HCT116 (cell line): ENCODE measurements around the gene STOX2. TPM values are rescaled to one million over a fixed set of nuclear protein-coding genes. Genes with fewer than 3 reads are reported as not detected.

Source experiments
- ATAC-seq: fragments of 200-7000 bp; cut with Tn5 transposase; 2 replicates; pipeline ENCODE4 v1.9.1; 2020; ENCODE audit warnings: mild to moderate bottlenecking, moderate library complexity
- BruUV-seq: library from RNA; stranded (reverse); fragments of 400-500 nt; replicated peaks from 2 replicates; lab custom pipeline; 2021; lab: Mats Ljungman, UMichigan
- CTCF ChIA-PET: fragments of 300-600 bp; sonication (Branson Sonifier 250); formaldehyde crosslinking; loops from one replicate; lab custom pipeline; 2021; ENCODE audit warnings: antibody characterized with exemption; lab: Charles Lee
- POLR2A ChIA-PET: fragments of 300-600, 350-600 bp; sonication (Branson Sonifier 250); formaldehyde crosslinking; loops from one replicate; lab custom pipeline; 2021; ENCODE audit warnings: antibody characterized with exemption; lab: Charles Lee
- RAD21 ChIA-PET, 2 experiments: fragments of 300-600 bp; sonication (Branson Sonifier 250); formaldehyde crosslinking; loops; one replicate each; lab custom pipeline; 2023; ENCODE audit warnings: low total read pairs in 2 of 2; ENCODE audit not compliant: uncharacterized antibody in 2 of 2, unreplicated experiment in 2 of 2, low non-redundant PET in 1 of 2; lab: Charles Lee
- DNase-seq: peaks from one replicate; pipeline ENCODE4 v3.0.0-alpha.2; 2010; ENCODE audit warnings: low read depth, low spot score
- H2AFZ ChIP-seq: fragments of 200-600 bp; shearing (Covaris generic), sonication (generic); 2 replicates; pipeline ENCODE4 v1.6.1; 2017; ENCODE audit warnings: low read depth, mixed run types, mixed read lengths, antibody characterized with exemption, low read length; ENCODE audit not compliant: poor library complexity, severe bottlenecking
- H3K27ac ChIP-seq: 2 replicates; pipeline ENCODE4 v1.5.1; 2012; ENCODE audit warnings: low read depth, low read length
- H3K27me3 ChIP-seq: fragments of 200-600 bp; sonication (generic); 2 replicates; pipeline ENCODE4 v1.6.1; 2016; ENCODE audit warnings: mixed run types, low read length, mixed read lengths; ENCODE audit not compliant: insufficient read depth
- H3K36me3 ChIP-seq, 2 experiments: fragments of 200-500 bp in 1 of 2; fragments of 200-600 bp in 1 of 2; sonication (Bioruptor generic) in 1 of 2; sonication (generic) in 1 of 2; 2 replicates each; pipeline versions ENCODE4 v1.5.1 to v1.6.1; 2014 to 2016; ENCODE audit warnings: low read length in 2 of 2, inconsistent platforms in 1 of 2, mixed read lengths in 1 of 2, mixed run types in 1 of 2; ENCODE audit not compliant: insufficient read depth in 2 of 2, control insufficient read depth in 1 of 2
- H3K4me1 ChIP-seq, 2 experiments: fragments of 200-600 bp in 1 of 2; sonication (generic) in 1 of 2; 2 replicates each; pipeline versions ENCODE4 v1.5.1 to v1.6.1; 2012 to 2017; ENCODE audit warnings: low read length in 2 of 2, inconsistent platforms in 1 of 2, mild to moderate bottlenecking in 1 of 2, mixed read lengths in 1 of 2, mixed run types in 1 of 2, moderate library complexity in 1 of 2; ENCODE audit not compliant: insufficient read depth in 2 of 2, control insufficient read depth in 1 of 2
- H3K4me2 ChIP-seq: fragments of 200-600 bp; sonication (generic); 2 replicates; pipeline ENCODE4 v1.6.1; 2017; ENCODE audit warnings: mixed run types, low read length, mixed read lengths
- H3K4me3 ChIP-seq, 2 experiments: fragments of 200-600 bp in 1 of 2; sonication (generic) in 1 of 2; replicated peaks in 1 of 2; 2 replicates each; pipeline ENCODE4 v1.5.1; 2011 to 2016; ENCODE audit warnings: low read length in 2 of 2, control low read depth in 1 of 2, low read depth in 1 of 2, mild to moderate bottlenecking in 1 of 2, mixed read lengths in 1 of 2, mixed run types in 1 of 2
- H3K79me2 ChIP-seq: fragments of 200-600 bp; sonication (generic); 2 replicates; pipeline ENCODE4 v1.6.1; 2017; ENCODE audit warnings: mild to moderate bottlenecking, mixed run types, low read length, moderate library complexity, mixed read lengths; ENCODE audit not compliant: insufficient read depth
- H3K9ac ChIP-seq: fragments of 200-600 bp; sonication (generic); 2 replicates; pipeline ENCODE4 v1.6.1; 2016; ENCODE audit warnings: low read length, mixed read lengths
- H3K9me2 ChIP-seq: fragments of 200-600 bp; sonication (generic), shearing (Covaris generic); 2 replicates; pipeline ENCODE4 v1.6.1; 2017; ENCODE audit warnings: mixed run types, mild to moderate bottlenecking, moderate library complexity; ENCODE audit not compliant: insufficient read depth
- H3K9me3 ChIP-seq, 2 experiments: fragments of 200-500 bp in 1 of 2; fragments of 200-600 bp in 1 of 2; sonication (Bioruptor generic) in 1 of 2; sonication (generic) in 1 of 2; 2 replicates each; pipeline ENCODE4 v1.6.1; 2014 to 2017; ENCODE audit warnings: low read length in 2 of 2, mixed read lengths in 2 of 2, inconsistent platforms in 1 of 2, low read depth in 1 of 2, mild to moderate bottlenecking in 1 of 2, mixed run types in 1 of 2, moderate library complexity in 1 of 2; ENCODE audit not compliant: control insufficient read depth in 1 of 2, insufficient read depth in 1 of 2
- H4K20me1 ChIP-seq: fragments of 200-600 bp; sonication (generic), shearing (Covaris generic); 2 replicates; pipeline ENCODE4 v1.6.1; 2017; ENCODE audit warnings: mixed run types, mild to moderate bottlenecking, moderate library complexity; ENCODE audit not compliant: insufficient read depth
- ATF3 ChIP-seq: IDR thresholded peaks from 2 replicates; pipeline ENCODE4 v1.6.1; 2012
- CBX3 ChIP-seq: IDR thresholded peaks from 2 replicates; pipeline ENCODE4 v1.6.1; 2012; ENCODE audit warnings: low read depth
- CEBPB ChIP-seq: IDR thresholded peaks from 2 replicates; pipeline ENCODE4 v1.6.1; 2012; ENCODE audit warnings: low read depth
- EGR1 ChIP-seq: IDR thresholded peaks from 2 replicates; pipeline ENCODE4 v1.6.1; 2012; ENCODE audit warnings: low read depth
- EZH2 ChIP-seq: fragments of 200-600 bp; sonication (generic); IDR thresholded peaks from 2 replicates; pipeline ENCODE4 v1.6.1; 2017; ENCODE audit warnings: antibody characterized with exemption, mixed run types
- FOSL1 ChIP-seq: IDR thresholded peaks from 2 replicates; pipeline ENCODE4 v1.6.1; 2012; ENCODE audit warnings: low read depth
- JUND ChIP-seq: IDR thresholded peaks from 2 replicates; pipeline ENCODE4 v1.6.1; 2012
- MAX ChIP-seq: IDR thresholded peaks from 2 replicates; pipeline ENCODE4 v1.6.1; 2012
- POLR2AphosphoS5 ChIP-seq: IDR thresholded peaks from 2 replicates; pipeline ENCODE4 v1.6.1; 2011; ENCODE audit warnings: mild to moderate bottlenecking, low read depth, low read length, moderate library complexity
- REST ChIP-seq: IDR thresholded peaks from 2 replicates; pipeline ENCODE4 v1.6.1; 2012; ENCODE audit warnings: low read depth
- SIN3A ChIP-seq: IDR thresholded peaks from 2 replicates; pipeline ENCODE4 v1.6.1; 2012; ENCODE audit warnings: low read depth
- SP1 ChIP-seq: IDR thresholded peaks from 2 replicates; pipeline ENCODE4 v1.6.1; 2012; ENCODE audit warnings: low read depth
- SRF ChIP-seq: IDR thresholded peaks from 2 replicates; pipeline ENCODE4 v1.6.1; 2012; ENCODE audit warnings: low read depth
- TCF7L2 ChIP-seq: IDR thresholded peaks from 2 replicates; pipeline ENCODE4 v1.7.0; 2011; ENCODE audit warnings: borderline replicate concordance, inconsistent platforms; ENCODE audit not compliant: insufficient read depth, insufficient read length; ENCODE audit errors: extremely low read depth
- ZBTB33 ChIP-seq: IDR thresholded peaks from 2 replicates; pipeline ENCODE4 v1.6.1; 2011; ENCODE audit warnings: mild to moderate bottlenecking, low read length, moderate library complexity; ENCODE audit not compliant: insufficient replicate concordance; ENCODE audit errors: extremely low read depth
- ZFX ChIP-seq: fragments of 450-650 bp; IDR thresholded peaks from 2 replicates; pipeline ENCODE4 v1.6.1; 2017
- ZNF274 ChIP-seq: fragments of 200-500 bp; sonication (Bioruptor generic); IDR thresholded peaks from 2 replicates; pipeline ENCODE4 v1.6.1; 2014; ENCODE audit warnings: mild to moderate bottlenecking, low read depth, low read length, inconsistent platforms
- intact Hi-C: fragments of 100-400 bp; cut with micrococcal nuclease; formaldehyde crosslinking; loops from 2 replicates; pipeline ENCODE4 v1.10.0; 2022
- total RNA-seq: library from RNA; stranded (reverse); gene quantifications from one replicate; pipeline ENCODE4 v1.2.1, GENCODE V29; 2021; ENCODE audit not compliant: unreplicated experiment

Gene STOX2
- total RNA-seq, 1 experiment from 2014 or later, result 6.3 TPM

GRCh38 chr4:183959319-183960045 is 54.4 kb downstream of the STOX2 start:
- peaks cover 0 to 3% of the 10 kb centered on the region in 2 experiments; a peak in 1 of 4 replicates for H3K4me1 ChIP-seq
- ChIA-PET POLR2A (no interaction called here), RAD21 (no interaction called here), CTCF (no interaction called here)
- intact Hi-C loops, result no loop called here
- no peaks in the 10 kb centered on the region for H3K9me2 ChIP-seq
- H3K4me2 ChIP-seq, result no peak overlapping the region
- H3K79me2 ChIP-seq, result no peaks in the 10 kb centered on the region
- no peak overlapping the region for H3K27ac ChIP-seq
- ATAC-seq (no peak), DNase-seq (no peak)
- H3K36me3 ChIP-seq, result no peaks in the 10 kb centered on the region
- no peak overlapping the region for H2AFZ ChIP-seq
- no peaks in the 10 kb centered on the region for H3K27me3 ChIP-seq
- no peak overlapping the region for H3K9ac ChIP-seq
- TF ChIP-seq MAX (no peak), FOSL1 (no peak), ATF3 (no peak), ZNF274 (no peak), TCF7L2 (no peak), EZH2 (no peak), SRF (no peak), EGR1 (no peak), SP1 (no peak), ZBTB33 (no peak), JUND (no peak), POLR2AphosphoS5 (no peak), REST (no peak), SIN3A (no peak), ZFX (no peak), CBX3 (no peak), CEBPB (no peak)
- no peak overlapping the region for H3K4me3 ChIP-seq
- BruUV-seq, result no TSS peak
- no peaks in the 10 kb centered on the region for H3K9me3 ChIP-seq
- H4K20me1 ChIP-seq, result no peaks in the 10 kb centered on the region
